Measurements from ENCODE around the gene C13orf42. TPM values are rescaled to one million over a fixed set of nuclear protein-coding genes. Genes with fewer than 3 reads are reported as not detected.

Gene C13orf42
- total and polyA plus RNA-seq, 10 of the 15 experiments (the other 5 are each of a cell fraction or from before 2014, with no cell fraction given) = not detected

GRCh38 chr13:51083706-51084105 is 27.4 kb downstream of the C13orf42 start:
- no TSS peak for BruUV-seq (replicated peaks)
- Histone ChIP-seq H3K4me3 (no peak overlapping the region), H4K20me1 (ENCODE audit: control insufficient read depth, insufficient read depth) (no peaks in the 10 kb centered on the region), H3K27me3 (replicated peaks in 1 of 2; ENCODE audit: control insufficient read depth in 2 of 2, insufficient read depth in 2 of 2, low read length in 1 of 2) (0 out of 4 replicates have a peak, but pooled peaks cover 0 to 2% of the 10 kb centered on the region in 2 experiments), H3K9ac (ENCODE audit: control insufficient read depth, insufficient read depth, low read length) (no peak overlapping the region), H3K79me2 (ENCODE audit: control insufficient read depth, insufficient read depth, low read length) (no peaks in the 10 kb centered on the region), H3K4me2 (ENCODE audit: control insufficient read depth, insufficient read depth) (no peak overlapping the region), H3K9me3 (replicated peaks; ENCODE audit: control insufficient read depth, insufficient read depth, low read length) (no peaks in the 10 kb centered on the region), H3K27ac (ENCODE audit: control insufficient read depth, insufficient read depth) (no peak overlapping the region), H3K36me3 (ENCODE audit: control insufficient read depth in 2 of 2, insufficient read depth in 2 of 2, low read length in 1 of 2) (no peaks in the 10 kb centered on the region), H2AFZ (ENCODE audit: control insufficient read depth, low read depth, low read length) (no peak overlapping the region), H3K4me1 (ENCODE audit: control insufficient read depth, insufficient read depth, low read length) (no peaks in the 10 kb centered on the region)
- CTCF ChIA-PET = interaction anchor here (1.0 kb wide), 1 partner anchor 20 kb away, joined by 3 read pairs; no protein-coding TSS in a partner anchor
- RAD21 ChIA-PET (ENCODE audit: unreplicated experiment) = no interaction called here
- intact Hi-C loops (cut with micrococcal nuclease; ENCODE audit: unreplicated experiment) (no loop called here), in situ Hi-C loops (cut with MboI) (no loop called here)
- SMC1A ChIA-PET (ENCODE audit: uncharacterized antibody, unreplicated experiment) = no interaction called here
- ATAC-seq (no peak), FAIRE-seq (no peak), DNase-seq (ENCODE audit: low read depth, low spot score) (no peak)
- POLR2A ChIA-PET = no interaction called here
- 45% methylated on average over 5 of the region's 5 CpGs for WGBS (ENCODE audit: insufficient coverage, insufficient replicate concordance, low lambda C conversion rate, missing lambda C conversion rate)
- TF ChIP-seq, protein P1, sequence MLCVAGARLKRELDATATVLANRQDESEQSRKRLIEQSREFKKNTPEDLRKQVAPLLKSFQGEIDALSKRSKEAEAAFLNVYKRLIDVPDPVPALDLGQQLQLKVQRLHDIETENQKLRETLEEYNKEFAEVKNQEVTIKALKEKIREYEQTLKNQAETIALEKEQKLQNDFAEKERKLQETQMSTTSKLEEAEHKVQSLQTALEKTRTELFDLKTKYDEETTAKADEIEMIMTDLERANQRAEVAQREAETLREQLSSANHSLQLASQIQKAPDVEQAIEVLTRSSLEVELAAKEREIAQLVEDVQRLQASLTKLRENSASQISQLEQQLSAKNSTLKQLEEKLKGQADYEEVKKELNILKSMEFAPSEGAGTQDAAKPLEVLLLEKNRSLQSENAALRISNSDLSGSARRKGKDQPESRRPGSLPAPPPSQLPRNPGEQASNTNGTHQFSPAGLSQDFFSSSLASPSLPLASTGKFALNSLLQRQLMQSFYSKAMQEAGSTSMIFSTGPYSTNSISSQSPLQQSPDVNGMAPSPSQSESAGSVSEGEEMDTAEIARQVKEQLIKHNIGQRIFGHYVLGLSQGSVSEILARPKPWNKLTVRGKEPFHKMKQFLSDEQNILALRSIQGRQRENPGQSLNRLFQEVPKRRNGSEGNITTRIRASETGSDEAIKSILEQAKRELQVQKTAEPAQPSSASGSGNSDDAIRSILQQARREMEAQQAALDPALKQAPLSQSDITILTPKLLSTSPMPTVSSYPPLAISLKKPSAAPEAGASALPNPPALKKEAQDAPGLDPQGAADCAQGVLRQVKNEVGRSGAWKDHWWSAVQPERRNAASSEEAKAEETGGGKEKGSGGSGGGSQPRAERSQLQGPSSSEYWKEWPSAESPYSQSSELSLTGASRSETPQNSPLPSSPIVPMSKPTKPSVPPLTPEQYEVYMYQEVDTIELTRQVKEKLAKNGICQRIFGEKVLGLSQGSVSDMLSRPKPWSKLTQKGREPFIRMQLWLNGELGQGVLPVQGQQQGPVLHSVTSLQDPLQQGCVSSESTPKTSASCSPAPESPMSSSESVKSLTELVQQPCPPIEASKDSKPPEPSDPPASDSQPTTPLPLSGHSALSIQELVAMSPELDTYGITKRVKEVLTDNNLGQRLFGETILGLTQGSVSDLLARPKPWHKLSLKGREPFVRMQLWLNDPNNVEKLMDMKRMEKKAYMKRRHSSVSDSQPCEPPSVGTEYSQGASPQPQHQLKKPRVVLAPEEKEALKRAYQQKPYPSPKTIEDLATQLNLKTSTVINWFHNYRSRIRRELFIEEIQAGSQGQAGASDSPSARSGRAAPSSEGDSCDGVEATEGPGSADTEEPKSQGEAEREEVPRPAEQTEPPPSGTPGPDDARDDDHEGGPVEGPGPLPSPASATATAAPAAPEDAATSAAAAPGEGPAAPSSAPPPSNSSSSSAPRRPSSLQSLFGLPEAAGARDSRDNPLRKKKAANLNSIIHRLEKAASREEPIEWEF (IDR thresholded peaks at IDR 0.05; ENCODE audit: insufficient replicate concordance, low read depth, low read length) = no peak
- TF ChIP-seq GABPA (IDR thresholded peaks at IDR 0.05; ENCODE audit: low read depth) (no peak), RELB (IDR thresholded peaks at IDR 0.05; ENCODE audit: low read depth) (no peak), CHD4 (IDR thresholded peaks at IDR 0.05) (no peak), SREBF2 (IDR thresholded peaks at IDR 0.05; ENCODE audit: low read length) (no peak), SKIL (IDR thresholded peaks at IDR 0.05; ENCODE audit: low read depth, poor library complexity, severe bottlenecking) (no peak)
- TF ChIP-seq, protein P2, sequence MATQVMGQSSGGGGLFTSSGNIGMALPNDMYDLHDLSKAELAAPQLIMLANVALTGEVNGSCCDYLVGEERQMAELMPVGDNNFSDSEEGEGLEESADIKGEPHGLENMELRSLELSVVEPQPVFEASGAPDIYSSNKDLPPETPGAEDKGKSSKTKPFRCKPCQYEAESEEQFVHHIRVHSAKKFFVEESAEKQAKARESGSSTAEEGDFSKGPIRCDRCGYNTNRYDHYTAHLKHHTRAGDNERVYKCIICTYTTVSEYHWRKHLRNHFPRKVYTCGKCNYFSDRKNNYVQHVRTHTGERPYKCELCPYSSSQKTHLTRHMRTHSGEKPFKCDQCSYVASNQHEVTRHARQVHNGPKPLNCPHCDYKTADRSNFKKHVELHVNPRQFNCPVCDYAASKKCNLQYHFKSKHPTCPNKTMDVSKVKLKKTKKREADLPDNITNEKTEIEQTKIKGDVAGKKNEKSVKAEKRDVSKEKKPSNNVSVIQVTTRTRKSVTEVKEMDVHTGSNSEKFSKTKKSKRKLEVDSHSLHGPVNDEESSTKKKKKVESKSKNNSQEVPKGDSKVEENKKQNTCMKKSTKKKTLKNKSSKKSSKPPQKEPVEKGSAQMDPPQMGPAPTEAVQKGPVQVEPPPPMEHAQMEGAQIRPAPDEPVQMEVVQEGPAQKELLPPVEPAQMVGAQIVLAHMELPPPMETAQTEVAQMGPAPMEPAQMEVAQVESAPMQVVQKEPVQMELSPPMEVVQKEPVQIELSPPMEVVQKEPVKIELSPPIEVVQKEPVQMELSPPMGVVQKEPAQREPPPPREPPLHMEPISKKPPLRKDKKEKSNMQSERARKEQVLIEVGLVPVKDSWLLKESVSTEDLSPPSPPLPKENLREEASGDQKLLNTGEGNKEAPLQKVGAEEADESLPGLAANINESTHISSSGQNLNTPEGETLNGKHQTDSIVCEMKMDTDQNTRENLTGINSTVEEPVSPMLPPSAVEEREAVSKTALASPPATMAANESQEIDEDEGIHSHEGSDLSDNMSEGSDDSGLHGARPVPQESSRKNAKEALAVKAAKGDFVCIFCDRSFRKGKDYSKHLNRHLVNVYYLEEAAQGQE (IDR thresholded peaks at IDR 0.05; ENCODE audit: low read depth, low read length) = no peak
- TF ChIP-seq, protein P3, sequence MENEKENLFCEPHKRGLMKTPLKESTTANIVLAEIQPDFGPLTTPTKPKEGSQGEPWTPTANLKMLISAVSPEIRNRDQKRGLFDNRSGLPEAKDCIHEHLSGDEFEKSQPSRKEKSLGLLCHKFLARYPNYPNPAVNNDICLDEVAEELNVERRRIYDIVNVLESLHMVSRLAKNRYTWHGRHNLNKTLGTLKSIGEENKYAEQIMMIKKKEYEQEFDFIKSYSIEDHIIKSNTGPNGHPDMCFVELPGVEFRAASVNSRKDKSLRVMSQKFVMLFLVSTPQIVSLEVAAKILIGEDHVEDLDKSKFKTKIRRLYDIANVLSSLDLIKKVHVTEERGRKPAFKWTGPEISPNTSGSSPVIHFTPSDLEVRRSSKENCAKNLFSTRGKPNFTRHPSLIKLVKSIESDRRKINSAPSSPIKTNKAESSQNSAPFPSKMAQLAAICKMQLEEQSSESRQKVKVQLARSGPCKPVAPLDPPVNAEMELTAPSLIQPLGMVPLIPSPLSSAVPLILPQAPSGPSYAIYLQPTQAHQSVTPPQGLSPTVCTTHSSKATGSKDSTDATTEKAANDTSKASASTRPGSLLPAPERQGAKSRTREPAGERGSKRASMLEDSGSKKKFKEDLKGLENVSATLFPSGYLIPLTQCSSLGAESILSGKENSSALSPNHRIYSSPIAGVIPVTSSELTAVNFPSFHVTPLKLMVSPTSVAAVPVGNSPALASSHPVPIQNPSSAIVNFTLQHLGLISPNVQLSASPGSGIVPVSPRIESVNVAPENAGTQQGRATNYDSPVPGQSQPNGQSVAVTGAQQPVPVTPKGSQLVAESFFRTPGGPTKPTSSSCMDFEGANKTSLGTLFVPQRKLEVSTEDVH (IDR thresholded peaks at IDR 0.05; ENCODE audit: low read depth, partially characterized antibody) = no peak

Data from GM12878 (cell line).